Liver (tissue), 3 donors: ENCODE measurements around the gene GRK3.
"Not testable (repeated sequence)": the region's sequence is repeated elsewhere in the genome, so short reads cannot be mapped to it uniquely, and the experiment has no call there.

Source experiments
- CTCF ChIP-seq: fragments of 150-350 bp; IDR thresholded peaks from 2 replicates; pipeline ENCODE4 v1.5.1; 2017; ENCODE audit warnings: improper control_type of control experiment, low read depth, low read length; ENCODE audit not compliant: missing input control
- EGR1 ChIP-seq, 2 donors: IDR thresholded peaks; 2 replicates each; pipeline ENCODE4 v1.6.1; 2016 to 2018; ENCODE audit warnings: antibody characterized with exemption in 2 of 2, low read depth in 2 of 2
- FOXA1 ChIP-seq: IDR thresholded peaks from 2 replicates; pipeline ENCODE4 v1.6.1; 2016; ENCODE audit warnings: antibody characterized with exemption
- GABPA ChIP-seq, 2 donors: IDR thresholded peaks in 1 of 2; conservative IDR thresholded peaks in 1 of 2; 2 replicates each; pipeline ENCODE4 v1.6.1; 2016; ENCODE audit warnings: antibody characterized with exemption in 2 of 2, mild to moderate bottlenecking in 1 of 2, moderate library complexity in 1 of 2
- JUND ChIP-seq, 2 donors: IDR thresholded peaks; 2 replicates each; pipeline ENCODE4 v1.6.1; 2016; ENCODE audit warnings: antibody characterized with exemption in 2 of 2
- RAD21 ChIP-seq, 2 donors: IDR thresholded peaks; 2 replicates each; pipeline ENCODE4 v1.6.1; 2016; ENCODE audit warnings: antibody characterized with exemption in 2 of 2, mild to moderate bottlenecking in 2 of 2
- SP1 ChIP-seq: IDR thresholded peaks from 2 replicates; pipeline ENCODE4 v1.6.1; 2018; ENCODE audit warnings: antibody characterized with exemption, mild to moderate bottlenecking
- TAF1 ChIP-seq: conservative IDR thresholded peaks from 2 replicates; pipeline ENCODE4 v1.6.1; 2016; ENCODE audit warnings: antibody characterized with exemption, mild to moderate bottlenecking
- YY1 ChIP-seq: IDR thresholded peaks from 2 replicates; pipeline ENCODE4 v1.6.1; 2016; ENCODE audit warnings: antibody characterized with exemption, mild to moderate bottlenecking
- TF ChIP-seq, protein P1 (sequence below): IDR thresholded peaks from 2 replicates; pipeline ENCODE4 v1.6.1; 2016; ENCODE audit warnings: antibody characterized with exemption
- TF ChIP-seq, protein P2 (sequence below): IDR thresholded peaks from 2 replicates; pipeline ENCODE4 v1.6.1; 2016; ENCODE audit warnings: antibody characterized with exemption
- donor health status: healthy.
- donor health status: healthy.

- not testable (repeated sequence) for TF ChIP-seq CTCF; YY1; SP1; EGR1 (IDR thresholded peaks at IDR 0.05; ENCODE audit: low read depth in 2 of 2); FOXA1; GABPA (IDR thresholded peaks at IDR 0.05 in 1 of 2, conservative IDR thresholded peaks at IDR 0.05 in 1 of 2); TAF1; RAD21 (IDR thresholded peaks at IDR 0.05); JUND (IDR thresholded peaks at IDR 0.05)
- TF ChIP-seq, protein P1, sequence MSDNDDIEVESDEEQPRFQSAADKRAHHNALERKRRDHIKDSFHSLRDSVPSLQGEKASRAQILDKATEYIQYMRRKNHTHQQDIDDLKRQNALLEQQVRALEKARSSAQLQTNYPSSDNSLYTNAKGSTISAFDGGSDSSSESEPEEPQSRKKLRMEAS, result not testable (repeated sequence)
- TF ChIP-seq, protein P2, sequence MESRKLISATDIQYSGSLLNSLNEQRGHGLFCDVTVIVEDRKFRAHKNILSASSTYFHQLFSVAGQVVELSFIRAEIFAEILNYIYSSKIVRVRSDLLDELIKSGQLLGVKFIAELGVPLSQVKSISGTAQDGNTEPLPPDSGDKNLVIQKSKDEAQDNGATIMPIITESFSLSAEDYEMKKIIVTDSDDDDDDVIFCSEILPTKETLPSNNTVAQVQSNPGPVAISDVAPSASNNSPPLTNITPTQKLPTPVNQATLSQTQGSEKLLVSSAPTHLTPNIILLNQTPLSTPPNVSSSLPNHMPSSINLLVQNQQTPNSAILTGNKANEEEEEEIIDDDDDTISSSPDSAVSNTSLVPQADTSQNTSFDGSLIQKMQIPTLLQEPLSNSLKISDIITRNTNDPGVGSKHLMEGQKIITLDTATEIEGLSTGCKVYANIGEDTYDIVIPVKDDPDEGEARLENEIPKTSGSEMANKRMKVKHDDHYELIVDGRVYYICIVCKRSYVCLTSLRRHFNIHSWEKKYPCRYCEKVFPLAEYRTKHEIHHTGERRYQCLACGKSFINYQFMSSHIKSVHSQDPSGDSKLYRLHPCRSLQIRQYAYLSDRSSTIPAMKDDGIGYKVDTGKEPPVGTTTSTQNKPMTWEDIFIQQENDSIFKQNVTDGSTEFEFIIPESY, result not testable (repeated sequence)
Measured at GRCh38 chr22:25605146-25605545, 40.7 kb downstream of the GRK3 start.
